HepG2 (cell line): Measurements from ENCODE around the gene TMEM209.

Experiments used
- CBX5 ChIP-seq: sonication (generic); formaldehyde crosslinking; IDR thresholded peaks from 2 replicates; pipeline ENCODE4 v1.4.0; 2020; ENCODE audit warnings: missing genetic modification reagents, borderline replicate concordance
- POLR2AphosphoS2 ChIP-seq: IDR thresholded peaks from 2 replicates; pipeline ENCODE4 v1.6.1; 2011; ENCODE audit warnings: low read depth, low read length, improper control_type of control experiment
- TF ChIP-seq, protein P1 (sequence below): sonication (generic); formaldehyde crosslinking; IDR thresholded peaks from 2 replicates; pipeline ENCODE4 v1.5.0; 2020; ENCODE audit warnings: mild to moderate bottlenecking, missing genetic modification reagents, moderate library complexity
- TF ChIP-seq, protein P2 (sequence below): sonication (generic); formaldehyde crosslinking; IDR thresholded peaks from 2 replicates; pipeline ENCODE4 v1.4.0; 2020; ENCODE audit warnings: mild to moderate bottlenecking, missing genetic modification reagents
- TF ChIP-seq, protein P3 (sequence below): IDR thresholded peaks from 2 replicates; pipeline ENCODE4 v1.6.1; 2016; ENCODE audit warnings: missing genetic modification reagents, missing compliant biosample characterization
- TF ChIP-seq, protein P4 (sequence below): sonication (generic); formaldehyde crosslinking; IDR thresholded peaks from one replicate; pipeline ENCODE4 v1.5.1; 2020; ENCODE audit warnings: mild to moderate bottlenecking, missing genetic modification reagents; ENCODE audit errors: not compliant biosample characterization

DNA sequence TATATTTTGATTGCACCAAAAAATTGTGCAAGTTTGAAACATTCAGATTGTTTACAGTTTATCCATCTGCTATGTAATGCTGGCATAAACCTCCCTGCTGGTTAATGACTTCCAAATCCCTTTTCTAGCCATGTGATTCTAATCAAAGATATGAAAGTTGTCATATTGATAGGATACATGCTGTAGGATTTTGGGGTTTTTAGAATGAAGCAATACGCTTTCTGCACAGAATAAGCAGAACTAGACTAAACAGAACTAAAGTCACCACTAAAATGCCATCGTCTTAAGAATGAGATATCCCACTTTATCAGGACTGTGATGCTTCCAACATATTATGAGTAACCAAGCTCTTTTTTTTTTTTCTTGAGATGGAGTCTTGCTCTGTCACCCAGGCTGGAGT lies 3.3 kb upstream of the TMEM209 start:
- TF ChIP-seq, protein P1, sequence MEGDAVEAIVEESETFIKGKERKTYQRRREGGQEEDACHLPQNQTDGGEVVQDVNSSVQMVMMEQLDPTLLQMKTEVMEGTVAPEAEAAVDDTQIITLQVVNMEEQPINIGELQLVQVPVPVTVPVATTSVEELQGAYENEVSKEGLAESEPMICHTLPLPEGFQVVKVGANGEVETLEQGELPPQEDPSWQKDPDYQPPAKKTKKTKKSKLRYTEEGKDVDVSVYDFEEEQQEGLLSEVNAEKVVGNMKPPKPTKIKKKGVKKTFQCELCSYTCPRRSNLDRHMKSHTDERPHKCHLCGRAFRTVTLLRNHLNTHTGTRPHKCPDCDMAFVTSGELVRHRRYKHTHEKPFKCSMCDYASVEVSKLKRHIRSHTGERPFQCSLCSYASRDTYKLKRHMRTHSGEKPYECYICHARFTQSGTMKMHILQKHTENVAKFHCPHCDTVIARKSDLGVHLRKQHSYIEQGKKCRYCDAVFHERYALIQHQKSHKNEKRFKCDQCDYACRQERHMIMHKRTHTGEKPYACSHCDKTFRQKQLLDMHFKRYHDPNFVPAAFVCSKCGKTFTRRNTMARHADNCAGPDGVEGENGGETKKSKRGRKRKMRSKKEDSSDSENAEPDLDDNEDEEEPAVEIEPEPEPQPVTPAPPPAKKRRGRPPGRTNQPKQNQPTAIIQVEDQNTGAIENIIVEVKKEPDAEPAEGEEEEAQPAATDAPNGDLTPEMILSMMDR = no peak
- TF ChIP-seq, protein P2, sequence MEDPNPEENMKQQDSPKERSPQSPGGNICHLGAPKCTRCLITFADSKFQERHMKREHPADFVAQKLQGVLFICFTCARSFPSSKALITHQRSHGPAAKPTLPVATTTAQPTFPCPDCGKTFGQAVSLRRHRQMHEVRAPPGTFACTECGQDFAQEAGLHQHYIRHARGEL (CRISPR knock-in tag) = no peak
- TF ChIP-seq, protein P3, sequence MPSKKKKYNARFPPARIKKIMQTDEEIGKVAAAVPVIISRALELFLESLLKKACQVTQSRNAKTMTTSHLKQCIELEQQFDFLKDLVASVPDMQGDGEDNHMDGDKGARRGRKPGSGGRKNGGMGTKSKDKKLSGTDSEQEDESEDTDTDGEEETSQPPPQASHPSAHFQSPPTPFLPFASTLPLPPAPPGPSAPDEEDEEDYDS = no peak
- TF ChIP-seq, protein P4, sequence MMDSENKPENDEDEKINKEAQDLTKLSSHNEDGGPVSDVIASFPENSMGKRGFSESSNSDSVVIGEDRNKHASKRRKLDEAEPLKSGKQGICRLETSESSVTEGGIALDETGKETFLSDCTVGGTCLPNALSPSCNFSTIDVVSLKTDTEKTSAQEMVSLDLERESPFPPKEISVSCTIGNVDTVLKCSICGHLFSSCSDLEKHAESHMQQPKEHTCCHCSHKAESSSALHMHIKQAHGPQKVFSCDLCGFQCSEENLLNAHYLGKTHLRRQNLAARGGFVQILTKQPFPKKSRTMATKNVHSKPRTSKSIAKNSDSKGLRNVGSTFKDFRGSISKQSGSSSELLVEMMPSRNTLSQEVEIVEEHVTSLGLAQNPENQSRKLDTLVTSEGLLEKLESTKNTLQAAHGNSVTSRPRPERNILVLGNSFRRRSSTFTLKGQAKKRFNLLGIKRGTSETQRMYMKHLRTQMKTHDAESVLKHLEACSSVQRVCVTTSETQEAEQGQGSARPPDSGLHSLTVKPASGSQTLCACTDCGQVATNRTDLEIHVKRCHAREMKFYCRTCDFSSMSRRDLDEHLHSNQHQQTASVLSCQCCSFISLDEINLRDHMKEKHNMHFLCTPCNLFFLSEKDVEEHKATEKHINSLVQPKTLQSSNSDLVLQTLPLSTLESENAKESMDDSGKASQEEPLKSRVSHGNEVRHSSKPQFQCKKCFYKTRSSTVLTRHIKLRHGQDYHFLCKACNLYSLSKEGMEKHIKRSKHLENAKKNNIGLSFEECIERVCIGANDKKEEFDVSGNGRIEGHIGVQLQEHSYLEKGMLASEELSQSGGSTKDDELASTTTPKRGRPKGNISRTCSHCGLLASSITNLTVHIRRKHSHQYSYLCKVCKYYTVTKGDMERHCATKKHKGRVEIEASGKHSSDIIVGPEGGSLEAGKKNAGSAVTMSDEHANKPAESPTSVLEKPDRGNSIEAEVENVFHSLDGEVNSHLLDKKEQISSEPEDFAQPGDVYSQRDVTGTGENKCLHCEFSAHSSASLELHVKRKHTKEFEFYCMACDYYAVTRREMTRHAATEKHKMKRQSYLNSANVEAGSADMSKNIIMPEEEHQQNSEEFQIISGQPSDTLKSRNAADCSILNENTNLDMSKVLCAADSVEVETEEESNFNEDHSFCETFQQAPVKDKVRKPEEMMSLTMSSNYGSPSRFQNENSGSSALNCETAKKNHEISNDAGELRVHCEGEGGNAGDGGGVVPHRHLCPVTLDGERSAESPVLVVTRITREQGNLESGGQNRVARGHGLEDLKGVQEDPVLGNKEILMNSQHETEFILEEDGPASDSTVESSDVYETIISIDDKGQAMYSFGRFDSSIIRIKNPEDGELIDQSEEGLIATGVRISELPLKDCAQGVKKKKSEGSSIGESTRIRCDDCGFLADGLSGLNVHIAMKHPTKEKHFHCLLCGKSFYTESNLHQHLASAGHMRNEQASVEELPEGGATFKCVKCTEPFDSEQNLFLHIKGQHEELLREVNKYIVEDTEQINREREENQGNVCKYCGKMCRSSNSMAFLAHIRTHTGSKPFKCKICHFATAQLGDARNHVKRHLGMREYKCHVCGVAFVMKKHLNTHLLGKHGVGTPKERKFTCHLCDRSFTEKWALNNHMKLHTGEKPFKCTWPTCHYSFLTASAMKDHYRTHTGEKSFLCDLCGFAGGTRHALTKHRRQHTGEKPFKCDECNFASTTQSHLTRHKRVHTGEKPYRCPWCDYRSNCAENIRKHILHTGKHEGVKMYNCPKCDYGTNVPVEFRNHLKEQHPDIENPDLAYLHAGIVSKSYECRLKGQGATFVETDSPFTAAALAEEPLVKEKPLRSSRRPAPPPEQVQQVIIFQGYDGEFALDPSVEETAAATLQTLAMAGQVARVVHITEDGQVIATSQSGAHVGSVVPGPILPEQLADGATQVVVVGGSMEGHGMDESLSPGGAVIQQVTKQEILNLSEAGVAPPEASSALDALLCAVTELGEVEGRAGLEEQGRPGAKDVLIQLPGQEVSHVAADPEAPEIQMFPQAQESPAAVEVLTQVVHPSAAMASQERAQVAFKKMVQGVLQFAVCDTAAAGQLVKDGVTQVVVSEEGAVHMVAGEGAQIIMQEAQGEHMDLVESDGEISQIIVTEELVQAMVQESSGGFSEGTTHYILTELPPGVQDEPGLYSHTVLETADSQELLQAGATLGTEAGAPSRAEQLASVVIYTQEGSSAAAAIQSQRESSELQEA (CRISPR knock-in tag) = no peak
- TF ChIP-seq CBX5 (CRISPR knock-in tag) (no peak), POLR2AphosphoS2 (no peak)
